Kidney (tissue), 14 donors: Measurements from ENCODE around the gene APOL1. TPM values are rescaled to one million over a fixed set of nuclear protein-coding genes. Genes with fewer than 3 reads are reported as not detected.
A peak's percentile ranks its signal among the peaks of the same experiment; 100 is the strongest.

Experiments
- DNase-seq, 5 donors: peaks; one replicate each; pipeline ENCODE4 v3.0.0-alpha.2; 2013 to 2020
- FAIRE-seq: peaks from 2 replicates; lab custom pipeline; 2012; peaks lifted over from hg19 to GRCh38; lab: Jason Lieb, UNC
- H3K27ac ChIP-seq, 2 donors: one replicate each; pipeline ENCODE4 v1.7.0; 2013; ENCODE audit warnings: low read depth in 2 of 2, low read length in 2 of 2, inconsistent platforms in 1 of 2
- H3K27me3 ChIP-seq: one replicate; pipeline ENCODE4 v1.7.1; 2013; ENCODE audit warnings: low read length, inconsistent platforms; ENCODE audit not compliant: control insufficient read depth, insufficient read depth
- H3K36me3 ChIP-seq, 3 donors: one replicate each; pipeline versions ENCODE4 v1.7.0 to v1.7.1; 2013; ENCODE audit warnings: low read length in 3 of 3, control low read depth in 1 of 3, inconsistent platforms in 1 of 3; ENCODE audit not compliant: insufficient read depth in 3 of 3, control insufficient read depth in 2 of 3
- H3K4me1 ChIP-seq, 3 donors: one replicate each; pipeline versions ENCODE4 v1.7.0 to v1.7.1; 2013; ENCODE audit warnings: low read length in 3 of 3, inconsistent platforms in 1 of 3, low read depth in 1 of 3; ENCODE audit not compliant: control insufficient read depth in 2 of 3, insufficient read depth in 2 of 3
- H3K4me3 ChIP-seq, 3 donors: one replicate each; pipeline versions ENCODE4 v1.7.0 to v1.8.1; 2013; ENCODE audit warnings: low read length in 3 of 3, control low read depth in 1 of 3, inconsistent platforms in 1 of 3
- H3K9ac ChIP-seq, 3 donors: one replicate each; pipeline versions ENCODE4 v1.7.0 to v1.7.1; 2013; ENCODE audit warnings: low read length in 3 of 3, control low read depth in 1 of 3, inconsistent platforms in 1 of 3
- H3K9me3 ChIP-seq, 3 donors: one replicate each; pipeline versions ENCODE4 v1.7.0 to v1.7.1; 2013; ENCODE audit warnings: low read length in 3 of 3, control low read depth in 1 of 3, inconsistent platforms in 1 of 3; ENCODE audit not compliant: control insufficient read depth in 2 of 3, insufficient read depth in 1 of 3
- CTCF ChIP-seq: IDR thresholded peaks from 3 replicates; pipeline ENCODE4 v1.5.1; 2012; ENCODE audit warnings: mild to moderate bottlenecking, moderate library complexity, borderline replicate concordance; ENCODE audit not compliant: insufficient read depth; ENCODE audit errors: extremely low read depth
- intact Hi-C: fragments of 100-400 bp; cut with DNase I; formaldehyde crosslinking; loops from one replicate; pipeline ENCODE4 v1.11.1; 2022
- polyA plus RNA-seq: library from polyadenylated mRNA; stranded (reverse); fragments of 350-450 nt; fragmentation: Illumina TruSeq; extraction: RNeasy Lipid Tissue Mini Kit (QIAGEN cat#74804); gene quantifications from one replicate; pipeline ENCODE4 v1.2.3, GENCODE V29; 2014; ENCODE audit warnings: low read depth, low replicate concordance; ENCODE audit not compliant: insufficient read depth
- total RNA-seq: library from RNA; stranded (reverse); fragmentation: NEBNext Ultra II Directional; extraction: Animal tissue kit (Norgen Biotek cat#: 25700); gene quantifications from one replicate; pipeline ENCODE4 v1.2.1, GENCODE V29; 2021
- donor health status: control.
- donor health status: control.
- donor health status: control.
- donor health status: control.
- donor health status: control.
- donor health status: DM: yes; HTN: yes; CAD: no.
- donor health status: Normal renal cell carcinoma (clear cell type).

APOL1 gene
- total and polyA plus RNA-seq, 2 donors from 2014 or later, result 51.8 to 160 TPM

- H3K27me3 ChIP-seq, result no peaks in the 10 kb centered on the region
- H3K4me3 ChIP-seq, result no peak overlapping the region
- TF ChIP-seq CTCF, result no peak
- H3K36me3 ChIP-seq, result peaks cover 14 to 97% (median 85%) of the 10 kb centered on the region in 3 donors
- no peak for FAIRE-seq
- no peaks in the 10 kb centered on the region for H3K4me1 ChIP-seq
- intact Hi-C loops, result loop anchor here (10.0 kb wide), 1 partner anchor 174 kb away; no protein-coding TSS in a partner anchor
- no peak overlapping the region for H3K9ac ChIP-seq
- H3K27ac ChIP-seq, result no peak overlapping the region
- no peaks in the 10 kb centered on the region for H3K9me3 ChIP-seq
- DNase-seq, result no peak
Measured at GRCh38 chr22:36300396-36301212, 47.7 kb downstream of the APOL1 start.

- intact Hi-C loops, result loop anchor here (10.0 kb wide), 1 partner anchor 173 kb away; no protein-coding TSS in a partner anchor
- Histone ChIP-seq H3K9ac (no peak overlapping the region), H3K4me3 (no peak overlapping the region), H3K36me3 (peaks cover 14 to 97% (median 89%) of the 10 kb centered on the region in 3 donors), H3K27me3 (no peaks in the 10 kb centered on the region), H3K27ac (no peak overlapping the region), H3K4me1 (no peaks in the 10 kb centered on the region), H3K9me3 (no peaks in the 10 kb centered on the region)
- TF ChIP-seq CTCF, result peak; percentile 94
- DNase-seq (peak; percentile 83 to 88 (median 86)), FAIRE-seq (no peak)
Measured at GRCh38 chr22:36301384-36301828, 48.5 kb downstream of the APOL1 start.

- Histone ChIP-seq H3K9me3 (no peaks in the 10 kb centered on the region), H3K36me3 (peaks cover 14 to 97% (median 89%) of the 10 kb centered on the region in 3 donors), H3K4me3 (no peak overlapping the region), H3K4me1 (no peaks in the 10 kb centered on the region), H3K9ac (no peak overlapping the region), H3K27ac (no peak overlapping the region), H3K27me3 (no peaks in the 10 kb centered on the region)
- no peak for TF ChIP-seq CTCF
- DNase-seq (no peak), FAIRE-seq (no peak)
- intact Hi-C loops, result loop anchor here (10.0 kb wide), 1 partner anchor 173 kb away; no protein-coding TSS in a partner anchor
Measured at GRCh38 chr22:36301851-36302250, 48.9 kb downstream of the APOL1 start.
